Activated effector memory CD4-positive, alpha-beta T cell treated with Interleukin-2 at 50 U/mL for 16 hours (primary cell): ENCODE results near the gene HAAO.

Experiments
- DNase-seq: peaks from one replicate; pipeline ENCODE4 v3.0.0-alpha.2; 2020

The HAAO gene

GRCh38 chr2:42767080-42767898 lies 25.1 kb downstream of the HAAO start:
- no peak for DNase-seq

DNA sequence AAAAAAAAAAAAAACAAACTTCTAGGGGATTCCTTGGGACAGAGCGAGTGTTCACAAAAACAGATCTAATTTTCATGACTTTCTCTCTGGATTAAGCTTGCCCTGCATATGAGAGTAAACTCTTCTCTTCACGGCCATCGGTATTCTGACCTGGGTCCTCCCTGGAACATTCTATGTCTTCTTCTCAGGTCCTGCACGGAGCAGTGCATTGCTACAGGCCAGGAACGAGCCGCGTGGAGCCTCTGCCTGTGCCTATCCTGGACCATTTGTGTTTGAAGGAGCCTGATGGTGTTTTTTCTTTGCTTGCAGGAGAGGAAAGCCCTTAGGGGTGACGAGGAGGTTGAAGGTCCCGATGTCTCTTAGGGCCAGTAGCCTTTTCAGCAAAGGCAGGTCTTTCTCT lies 26.7 kb downstream of the HAAO start:
- DNase-seq = no peak

- DNase-seq = no peak
Measured at GRCh38 chr2:42764901-42765300, 27.5 kb downstream of the HAAO start.

GRCh38 chr2:42764096-42764495 lies 28.3 kb downstream of the HAAO start, which contains the start of gene OXER1:
OXER1 (minus strand) TSS chr2:42764135; CDS start chr2:42764062, 73 bp downstream.
- DNase-seq = no peak

DNA sequence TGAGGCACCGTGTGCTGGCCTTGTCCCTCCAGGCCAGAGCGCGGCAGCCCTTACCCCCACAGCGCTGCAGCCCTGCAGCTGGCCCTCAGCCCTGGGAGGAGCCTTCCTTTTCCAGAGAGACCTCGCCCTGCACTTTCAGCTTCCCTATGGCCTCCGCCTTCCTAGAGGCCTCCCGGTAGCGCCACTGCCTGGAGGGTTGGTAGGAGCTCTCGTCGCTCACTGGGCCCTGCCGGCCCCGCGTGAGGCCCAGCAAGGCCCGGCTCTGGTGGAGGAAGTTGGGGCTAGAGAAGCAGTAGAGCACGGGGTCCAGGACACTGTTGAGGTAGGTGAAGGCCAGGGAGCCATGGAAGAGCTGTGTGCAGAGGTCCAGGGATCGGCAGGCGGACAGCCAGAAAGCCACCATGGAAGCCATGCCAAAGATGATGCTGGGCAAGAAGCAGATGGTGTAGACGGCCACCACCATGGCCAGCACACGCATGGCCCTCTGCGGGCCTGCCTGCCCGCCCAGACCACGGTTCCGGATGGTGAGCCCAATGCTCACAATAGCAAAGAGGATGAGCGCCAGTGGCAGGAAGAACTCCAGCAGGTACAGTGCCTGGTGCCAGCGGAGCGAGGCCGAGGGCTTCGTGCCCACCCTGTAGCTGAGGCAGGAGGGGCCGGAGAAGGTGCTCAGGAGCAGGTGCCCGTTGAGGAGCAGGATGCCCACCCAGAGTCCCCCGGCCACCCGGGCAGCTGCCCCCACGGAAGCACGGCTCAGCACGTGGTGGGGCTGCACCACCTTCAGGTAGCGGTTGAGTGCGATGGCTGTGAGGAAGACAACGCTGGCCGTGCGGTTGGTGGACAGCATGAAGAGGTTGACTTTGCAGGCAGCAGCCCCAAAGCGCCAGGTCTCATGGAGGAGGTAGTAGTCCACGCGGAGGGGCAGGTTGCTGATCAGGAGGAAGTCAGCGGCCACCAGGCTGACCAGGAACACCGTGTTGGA lies 29.3 kb downstream of the HAAO start:
- DNase-seq = no peak

DNA sequence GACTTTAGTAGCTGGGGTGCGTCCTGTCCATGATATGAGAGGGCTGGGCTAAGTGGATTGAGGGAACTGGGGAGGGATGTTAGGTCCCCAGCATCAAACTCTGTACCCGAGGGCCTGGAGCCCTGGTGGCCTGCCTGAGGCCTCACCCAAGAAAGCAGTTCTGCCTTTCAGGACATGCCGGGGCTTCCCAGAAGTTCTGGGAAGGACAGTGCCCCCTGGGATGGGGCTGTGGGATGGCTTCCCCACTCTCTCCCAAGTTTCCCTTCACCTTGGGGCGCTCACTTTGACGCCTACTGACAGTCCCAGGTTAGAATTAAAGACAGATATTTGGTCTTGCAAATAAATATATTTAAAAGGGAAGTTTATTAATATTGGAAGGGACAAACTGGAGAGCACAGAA lies 30.2 kb downstream of the HAAO start:
- no peak for DNase-seq

- DNase-seq = no peak
Measured at GRCh38 chr2:42761554-42761953, 30.8 kb downstream of the HAAO start.

GRCh38 chr2:42758751-42759150 lies 33.6 kb downstream of the HAAO start:
- no peak for DNase-seq

GRCh38 chr2:42757981-42758740 lies 34.2 kb downstream of the HAAO start:
- DNase-seq = no peak

DNA sequence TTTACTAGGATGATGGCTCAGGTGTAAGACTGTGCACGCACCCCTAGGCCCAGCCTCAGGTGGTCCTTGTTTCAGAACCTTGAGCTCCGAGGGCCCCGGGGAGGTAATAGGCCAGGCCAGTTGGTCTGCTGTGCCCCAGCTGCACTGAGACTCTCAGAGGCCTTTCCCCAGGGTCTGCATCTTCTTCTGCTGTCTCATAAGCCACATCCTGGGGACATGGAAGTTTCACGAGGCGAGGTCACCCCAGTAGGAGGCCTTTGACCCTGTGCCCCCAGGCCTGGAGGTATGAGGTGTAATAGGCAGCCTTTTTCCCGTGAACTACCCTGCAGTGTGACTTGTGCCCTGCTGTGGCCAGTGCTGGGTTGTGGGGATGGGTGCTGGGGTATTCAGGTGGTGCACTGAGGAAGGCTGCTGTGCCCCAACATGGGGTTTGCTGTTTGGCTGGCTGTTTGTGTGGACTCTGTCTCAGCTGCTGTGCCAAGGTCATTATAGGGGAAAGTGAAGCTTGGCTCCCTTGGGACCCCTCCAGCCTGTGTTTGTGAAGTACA lies 35.3 kb downstream of the HAAO start:
- DNase-seq = no peak

GRCh38 chr2:42756150-42756775 lies 36.1 kb downstream of the HAAO start:
- no peak for DNase-seq

- no peak for DNase-seq
Measured at GRCh38 chr2:42755191-42755880, 37.0 kb downstream of the HAAO start.

GRCh38 chr2:42754776-42755140 lies 37.6 kb downstream of the HAAO start:
- no peak for DNase-seq

DNA sequence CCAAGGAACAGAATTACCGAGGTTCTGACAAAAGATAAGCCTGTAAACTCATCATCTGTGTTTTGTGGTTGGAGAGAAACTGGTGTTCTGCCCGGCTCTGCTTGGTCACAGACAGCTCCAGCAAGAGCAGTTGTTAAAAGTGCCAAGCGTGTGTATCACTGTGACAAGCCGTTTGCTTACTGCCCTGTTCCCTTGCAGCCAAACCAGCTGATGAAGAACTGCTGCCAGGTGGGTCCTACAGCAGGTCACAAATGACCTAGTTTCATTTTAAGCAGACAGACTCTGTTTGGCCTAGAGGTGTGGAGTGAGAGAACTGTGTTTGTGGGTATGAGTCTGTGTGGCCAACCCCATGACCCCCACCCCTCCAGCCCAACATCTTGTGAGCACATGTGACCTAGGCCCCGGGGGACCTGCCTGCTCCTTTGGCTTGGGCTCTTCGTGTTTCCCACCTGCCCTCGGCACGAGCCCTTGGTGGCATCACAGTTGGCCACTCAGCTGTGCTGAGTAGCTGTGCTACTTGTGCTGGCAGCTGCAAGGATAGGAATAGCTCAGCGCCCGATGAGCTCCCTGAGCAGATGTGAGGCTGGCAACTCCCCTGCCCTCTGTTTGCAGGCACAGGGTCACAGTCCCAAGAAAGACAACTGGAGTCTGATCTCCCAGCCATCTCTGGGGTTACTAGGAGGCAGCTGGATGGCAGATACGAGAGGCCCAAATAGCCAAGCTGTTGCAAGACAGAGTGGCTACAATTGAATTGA lies 38.2 kb downstream of the HAAO start:
- no peak for DNase-seq

DNA sequence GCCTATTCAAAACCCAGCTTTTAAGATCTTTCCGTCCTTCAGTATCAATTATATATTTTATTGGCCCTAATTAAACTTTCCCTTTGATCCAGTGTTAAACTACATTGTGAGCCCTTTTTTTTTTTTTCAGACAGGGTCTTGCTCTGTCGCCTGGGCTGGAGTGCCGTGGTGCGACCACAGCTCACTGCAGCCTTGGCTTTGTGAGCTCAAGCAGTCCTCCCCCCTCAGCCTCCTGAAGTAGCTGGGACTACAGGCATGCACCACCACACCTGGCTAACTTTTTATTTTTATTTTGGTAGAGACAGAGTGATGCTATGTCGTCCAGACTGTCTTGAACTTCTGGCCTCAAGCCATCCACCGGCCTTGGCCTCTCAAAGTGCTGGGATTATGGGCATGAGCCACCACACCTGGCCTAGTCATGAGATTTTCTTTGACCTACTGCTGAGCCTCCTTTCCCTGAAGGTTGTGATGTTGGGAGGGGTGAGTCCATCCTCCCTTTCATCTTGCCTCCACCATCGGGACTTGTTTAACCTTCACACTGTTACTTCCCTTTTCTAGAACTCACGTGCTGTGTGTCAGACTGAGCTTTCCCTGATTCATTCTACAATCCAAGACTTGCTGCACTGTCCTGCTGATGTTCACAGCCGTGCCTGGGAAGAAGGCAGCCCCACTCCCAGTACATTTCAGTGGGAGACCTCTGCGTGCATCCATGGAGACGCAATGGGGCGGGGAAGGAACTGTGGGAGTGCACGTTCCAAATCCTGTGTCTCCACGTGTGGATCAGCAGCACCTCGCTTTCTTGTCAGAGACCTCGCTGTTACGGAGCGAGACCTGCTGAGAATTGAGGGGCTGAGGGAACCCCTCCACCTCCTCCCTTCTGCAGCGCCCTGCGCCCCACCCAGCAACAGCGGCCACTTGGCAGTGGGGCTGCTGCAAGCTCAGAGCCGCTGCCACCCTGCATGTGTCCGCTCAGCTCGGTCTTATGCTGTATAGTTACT lies 39.3 kb downstream of the HAAO start:
- DNase-seq = no peak

DNA sequence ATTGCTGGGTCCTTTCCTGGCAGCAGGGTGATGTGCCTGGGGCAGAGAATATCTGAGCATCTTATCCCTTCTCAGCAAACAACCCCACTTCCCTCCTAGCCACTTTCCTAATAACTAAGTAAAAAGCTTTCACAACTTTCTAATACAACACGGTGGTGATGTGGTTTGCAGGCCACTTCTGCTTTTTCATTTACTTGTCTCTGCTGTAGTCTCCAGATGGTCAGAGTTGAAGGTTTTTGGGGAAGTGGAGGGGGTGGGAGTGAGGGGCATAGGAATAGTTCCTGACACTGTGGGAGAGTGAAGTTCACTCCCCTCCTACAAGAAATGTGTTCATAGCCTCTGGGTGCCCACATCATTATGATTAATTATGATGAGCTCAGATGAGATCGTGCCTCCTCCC lies 40.1 kb downstream of the HAAO start:
- DNase-seq = no peak

GRCh38 chr2:42748840-42749239 lies 43.5 kb downstream of the HAAO start:
- DNase-seq = no peak

DNA sequence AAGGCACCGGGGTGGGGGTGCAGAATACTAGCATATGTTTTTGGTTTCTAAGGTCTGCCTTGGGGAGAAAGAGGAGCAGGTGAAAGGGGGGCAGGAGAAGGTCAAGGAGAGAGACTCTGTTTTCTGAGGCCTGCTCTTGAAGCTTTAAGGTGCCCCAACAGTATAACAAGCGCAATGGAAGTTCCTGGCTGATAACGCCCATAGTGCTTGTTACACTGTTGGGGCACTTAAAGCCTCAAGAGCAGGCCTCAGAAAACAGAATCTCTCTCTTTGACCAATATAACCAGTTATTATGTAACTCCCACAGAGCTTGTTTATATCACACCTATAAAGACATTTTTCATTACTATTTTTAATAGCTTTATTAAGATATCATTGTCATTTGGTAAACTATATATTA lies 45.0 kb downstream of the HAAO start:
- DNase-seq = no peak

GRCh38 chr2:42744545-42745082 lies 47.8 kb downstream of the HAAO start:
- no peak for DNase-seq
